Superior temporal gyrus (tissue), 1 donor: ENCODE results near the gene ZNF384.

ENCODE experiments used
- DNase-seq: peaks from one replicate; pipeline ENCODE4 v3.0.0-alpha.2; 2016; ENCODE audit errors: extremely low spot score

The ZNF384 gene

GRCh38 chr12:6653987-6654386 is 35.2 kb downstream of the ZNF384 start:
- no peak for DNase-seq

- no peak for DNase-seq
These were observed 35.8 kb downstream of the ZNF384 start for GRCh38 chr12:6653342-6653741.

GRCh38 chr12:6652391-6652790 is 36.8 kb downstream of the ZNF384 start:
- DNase-seq = no peak

GRCh38 chr12:6650832-6651231 is 38.3 kb downstream of the ZNF384 start:
- no peak for DNase-seq

GRCh38 chr12:6647083-6647604 is 42.0 kb downstream of the ZNF384 start, which contains the start of gene ACRBP:
Gene ACRBP (minus strand): TSS chr12:6647432. CDS start chr12:6647366, 66 bp downstream.
- DNase-seq = peak; percentile 63

- DNase-seq = no peak
These were observed 42.7 kb downstream of the ZNF384 start for GRCh38 chr12:6646276-6647082.

- DNase-seq = peak; percentile 58
These were observed 44.3 kb downstream of the ZNF384 start for GRCh38 chr12:6644903-6645302.

- DNase-seq = no peak
These were observed 44.9 kb downstream of the ZNF384 start for GRCh38 chr12:6644257-6644596.

GRCh38 chr12:6643569-6644256 is 45.5 kb downstream of the ZNF384 start:
- no peak for DNase-seq

GRCh38 chr12:6641131-6641530 is 48.0 kb downstream of the ZNF384 start:
- DNase-seq = peak; percentile 39

GRCh38 chr12:6640497-6640896 is 48.7 kb downstream of the ZNF384 start:
- no peak for DNase-seq

- no peak for DNase-seq
These were observed 49.9 kb downstream of the ZNF384 start for GRCh38 chr12:6639151-6639801.

GRCh38 chr12:6638305-6638704 is 50.9 kb downstream of the ZNF384 start:
- DNase-seq = no peak

- DNase-seq = no peak
These were observed 53.2 kb downstream of the ZNF384 start, which contains the start of gene LPAR5 for GRCh38 chr12:6635856-6636531. Gene LPAR5 (minus strand): TSS chr12:6635959. CDS start chr12:6621248, 14,711 bp downstream.

- DNase-seq = no peak
These were observed 53.8 kb downstream of the ZNF384 start for GRCh38 chr12:6635375-6635855.

GRCh38 chr12:6632026-6632983 is 56.9 kb downstream of the ZNF384 start:
- DNase-seq = no peak

- DNase-seq = no peak
These were observed 57.6 kb downstream of the ZNF384 start for GRCh38 chr12:6631549-6631961.

GRCh38 chr12:6630736-6631135 is 58.4 kb downstream of the ZNF384 start:
- DNase-seq = no peak

GRCh38 chr12:6627616-6628015 is 61.6 kb downstream of the ZNF384 start:
- no peak for DNase-seq

GRCh38 chr12:6626654-6627283 is 62.4 kb downstream of the ZNF384 start:
- no peak for DNase-seq
